ENCODE data around the gene AMIGO1.

AMIGO1 gene, protein sequence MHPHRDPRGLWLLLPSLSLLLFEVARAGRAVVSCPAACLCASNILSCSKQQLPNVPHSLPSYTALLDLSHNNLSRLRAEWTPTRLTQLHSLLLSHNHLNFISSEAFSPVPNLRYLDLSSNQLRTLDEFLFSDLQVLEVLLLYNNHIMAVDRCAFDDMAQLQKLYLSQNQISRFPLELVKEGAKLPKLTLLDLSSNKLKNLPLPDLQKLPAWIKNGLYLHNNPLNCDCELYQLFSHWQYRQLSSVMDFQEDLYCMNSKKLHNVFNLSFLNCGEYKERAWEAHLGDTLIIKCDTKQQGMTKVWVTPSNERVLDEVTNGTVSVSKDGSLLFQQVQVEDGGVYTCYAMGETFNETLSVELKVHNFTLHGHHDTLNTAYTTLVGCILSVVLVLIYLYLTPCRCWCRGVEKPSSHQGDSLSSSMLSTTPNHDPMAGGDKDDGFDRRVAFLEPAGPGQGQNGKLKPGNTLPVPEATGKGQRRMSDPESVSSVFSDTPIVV
- long read RNA-seq = 0 reads

DNA sequence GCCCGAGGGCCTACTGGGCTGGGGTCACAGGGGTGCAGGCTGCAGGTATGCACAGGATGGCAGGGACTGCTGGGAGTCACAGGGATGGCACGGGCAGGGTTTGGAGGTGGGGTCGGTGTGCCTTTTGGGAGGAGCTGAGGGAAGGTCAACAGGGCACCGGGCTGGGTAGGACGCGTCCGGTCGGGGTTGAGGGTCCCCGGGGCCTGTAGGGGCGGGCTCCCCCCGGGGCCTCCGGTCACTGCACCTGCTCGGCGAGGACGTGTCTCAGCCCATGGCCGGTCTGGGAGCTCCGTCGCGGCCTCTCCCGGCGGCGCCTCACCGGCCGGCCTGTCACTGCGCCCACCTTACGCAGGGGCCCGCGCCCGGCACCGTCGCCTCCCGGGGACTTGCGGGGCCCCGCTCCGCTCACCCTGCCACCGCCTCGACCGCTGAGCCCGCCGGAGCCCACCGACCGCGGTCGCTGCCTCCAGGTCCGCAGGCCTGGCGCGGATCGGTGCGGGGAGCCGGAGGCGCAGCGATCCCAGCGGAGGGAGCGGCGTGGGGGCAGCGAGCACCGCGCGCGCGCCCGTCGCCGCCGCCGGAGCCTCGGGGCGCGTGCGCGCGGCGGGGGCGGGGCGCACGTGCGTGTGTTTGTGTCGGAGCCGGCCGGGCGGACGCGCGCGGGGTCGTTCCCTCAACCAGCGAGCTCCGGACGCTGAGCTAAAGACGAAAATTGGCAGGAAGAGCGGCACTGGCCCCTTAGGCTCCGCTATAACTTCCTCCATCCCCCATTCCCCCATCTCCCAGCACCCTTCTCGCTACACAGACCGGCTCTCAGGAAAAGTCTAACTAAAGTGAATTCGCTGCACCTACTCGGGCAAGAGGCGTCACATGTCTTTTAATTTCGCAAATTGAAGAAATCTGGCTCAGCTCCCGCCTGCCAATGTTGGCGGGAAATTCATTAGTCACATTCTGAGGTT, at the start of gene AMIGO1:
TSS of gene AMIGO1 (minus strand) at position 552 of the 959 bp plus-strand sequence. CDS start 815 bp downstream, outside the sequence.
- TF ChIP-seq, protein P1, sequence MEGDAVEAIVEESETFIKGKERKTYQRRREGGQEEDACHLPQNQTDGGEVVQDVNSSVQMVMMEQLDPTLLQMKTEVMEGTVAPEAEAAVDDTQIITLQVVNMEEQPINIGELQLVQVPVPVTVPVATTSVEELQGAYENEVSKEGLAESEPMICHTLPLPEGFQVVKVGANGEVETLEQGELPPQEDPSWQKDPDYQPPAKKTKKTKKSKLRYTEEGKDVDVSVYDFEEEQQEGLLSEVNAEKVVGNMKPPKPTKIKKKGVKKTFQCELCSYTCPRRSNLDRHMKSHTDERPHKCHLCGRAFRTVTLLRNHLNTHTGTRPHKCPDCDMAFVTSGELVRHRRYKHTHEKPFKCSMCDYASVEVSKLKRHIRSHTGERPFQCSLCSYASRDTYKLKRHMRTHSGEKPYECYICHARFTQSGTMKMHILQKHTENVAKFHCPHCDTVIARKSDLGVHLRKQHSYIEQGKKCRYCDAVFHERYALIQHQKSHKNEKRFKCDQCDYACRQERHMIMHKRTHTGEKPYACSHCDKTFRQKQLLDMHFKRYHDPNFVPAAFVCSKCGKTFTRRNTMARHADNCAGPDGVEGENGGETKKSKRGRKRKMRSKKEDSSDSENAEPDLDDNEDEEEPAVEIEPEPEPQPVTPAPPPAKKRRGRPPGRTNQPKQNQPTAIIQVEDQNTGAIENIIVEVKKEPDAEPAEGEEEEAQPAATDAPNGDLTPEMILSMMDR (IDR thresholded peaks at IDR 0.05; ENCODE audit: insufficient read depth, low read length) = no peak
- TF ChIP-seq GABPA (IDR thresholded peaks at IDR 0.05; ENCODE audit: low read depth) (no peak), SPI1 (IDR thresholded peaks at IDR 0.05; ENCODE audit: borderline replicate concordance, low read depth) (no peak), POLR2AphosphoS5 (IDR thresholded peaks at IDR 0.05; ENCODE audit: low read depth) (no peak)
- TF ChIP-seq, protein P2, sequence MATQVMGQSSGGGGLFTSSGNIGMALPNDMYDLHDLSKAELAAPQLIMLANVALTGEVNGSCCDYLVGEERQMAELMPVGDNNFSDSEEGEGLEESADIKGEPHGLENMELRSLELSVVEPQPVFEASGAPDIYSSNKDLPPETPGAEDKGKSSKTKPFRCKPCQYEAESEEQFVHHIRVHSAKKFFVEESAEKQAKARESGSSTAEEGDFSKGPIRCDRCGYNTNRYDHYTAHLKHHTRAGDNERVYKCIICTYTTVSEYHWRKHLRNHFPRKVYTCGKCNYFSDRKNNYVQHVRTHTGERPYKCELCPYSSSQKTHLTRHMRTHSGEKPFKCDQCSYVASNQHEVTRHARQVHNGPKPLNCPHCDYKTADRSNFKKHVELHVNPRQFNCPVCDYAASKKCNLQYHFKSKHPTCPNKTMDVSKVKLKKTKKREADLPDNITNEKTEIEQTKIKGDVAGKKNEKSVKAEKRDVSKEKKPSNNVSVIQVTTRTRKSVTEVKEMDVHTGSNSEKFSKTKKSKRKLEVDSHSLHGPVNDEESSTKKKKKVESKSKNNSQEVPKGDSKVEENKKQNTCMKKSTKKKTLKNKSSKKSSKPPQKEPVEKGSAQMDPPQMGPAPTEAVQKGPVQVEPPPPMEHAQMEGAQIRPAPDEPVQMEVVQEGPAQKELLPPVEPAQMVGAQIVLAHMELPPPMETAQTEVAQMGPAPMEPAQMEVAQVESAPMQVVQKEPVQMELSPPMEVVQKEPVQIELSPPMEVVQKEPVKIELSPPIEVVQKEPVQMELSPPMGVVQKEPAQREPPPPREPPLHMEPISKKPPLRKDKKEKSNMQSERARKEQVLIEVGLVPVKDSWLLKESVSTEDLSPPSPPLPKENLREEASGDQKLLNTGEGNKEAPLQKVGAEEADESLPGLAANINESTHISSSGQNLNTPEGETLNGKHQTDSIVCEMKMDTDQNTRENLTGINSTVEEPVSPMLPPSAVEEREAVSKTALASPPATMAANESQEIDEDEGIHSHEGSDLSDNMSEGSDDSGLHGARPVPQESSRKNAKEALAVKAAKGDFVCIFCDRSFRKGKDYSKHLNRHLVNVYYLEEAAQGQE (IDR thresholded peaks at IDR 0.05; ENCODE audit: insufficient replicate concordance, low read depth) = no peak
- peak in 1 of 2 experiments; percentile 49 for DNase-seq (ENCODE audit: low read depth in 1 of 2, low spot score in 1 of 2)
- H3K27me3 ChIP-seq (ENCODE audit: insufficient read depth, poor library complexity, severe bottlenecking) = no peaks in the 10 kb centered on the region
- no peak within 1 kb of the TSS for H3K27ac ChIP-seq (replicated peaks)
- peak within 1 kb of the TSS; percentile 53 for H3K4me3 ChIP-seq (replicated peaks; ENCODE audit: insufficient read depth, low read length)

DNA sequence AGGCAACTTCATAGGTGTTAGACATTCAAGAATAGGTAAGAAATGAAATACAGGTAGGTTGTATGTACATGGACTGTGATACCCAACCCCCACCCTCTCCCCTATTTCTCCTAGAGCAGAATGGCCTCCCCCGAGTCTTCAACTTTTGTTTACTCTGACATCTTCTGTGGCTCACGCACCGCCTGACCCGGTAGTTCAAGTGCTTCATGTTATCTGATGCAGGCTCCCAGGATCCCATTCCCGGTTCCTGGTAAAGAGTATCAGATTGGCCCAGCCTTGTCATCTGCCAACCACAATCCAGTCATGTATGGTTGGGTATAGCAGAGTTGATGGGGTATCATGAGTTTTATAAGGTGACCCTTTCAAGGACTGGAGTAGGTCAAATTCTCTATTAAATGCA, 48.0 kb upstream of the AMIGO1 start:
- H3K27me3 ChIP-seq (ENCODE audit: insufficient read depth, poor library complexity, severe bottlenecking) = no peaks in the 10 kb centered on the region
- no peak overlapping the region for H3K27ac ChIP-seq (replicated peaks)
- DNase-seq (ENCODE audit: low read depth in 1 of 2, low spot score in 1 of 2) = no peak
- TF ChIP-seq GABPA (IDR thresholded peaks at IDR 0.05; ENCODE audit: low read depth) = no peak
- H3K4me3 ChIP-seq (replicated peaks; ENCODE audit: insufficient read depth, low read length) = no peak overlapping the region

DNA sequence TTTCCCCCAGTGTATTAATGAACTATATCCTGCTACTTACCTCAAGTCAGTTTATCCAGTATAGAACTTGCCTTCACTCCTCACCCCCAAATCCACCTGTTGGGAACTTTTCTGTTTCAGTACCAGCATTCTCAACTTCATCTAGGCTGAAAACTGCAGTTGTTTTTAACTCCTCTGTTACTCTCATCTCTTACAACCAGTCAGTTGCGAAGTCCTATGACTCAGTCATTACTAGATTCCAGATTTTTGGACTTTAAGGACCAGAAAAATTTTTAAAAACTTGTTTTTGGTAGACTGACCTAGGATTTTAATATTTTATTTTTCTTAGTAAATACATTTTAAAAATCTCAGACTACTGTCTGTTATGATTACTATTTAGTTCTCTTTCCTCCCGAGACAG, 47.0 kb upstream of the AMIGO1 start:
- TF ChIP-seq, protein P1 (IDR thresholded peaks at IDR 0.05; ENCODE audit: insufficient read depth, low read length) = no peak
- TF ChIP-seq GABPA (IDR thresholded peaks at IDR 0.05; ENCODE audit: low read depth) (no peak), SPI1 (IDR thresholded peaks at IDR 0.05; ENCODE audit: borderline replicate concordance, low read depth) (no peak), POLR2AphosphoS5 (IDR thresholded peaks at IDR 0.05; ENCODE audit: low read depth) (no peak)
- TF ChIP-seq, protein P2 (IDR thresholded peaks at IDR 0.05; ENCODE audit: insufficient replicate concordance, low read depth) = no peak

More for the DNA sequence above, 47.0 kb upstream of the AMIGO1 start:
- H3K27me3 ChIP-seq (ENCODE audit: insufficient read depth, poor library complexity, severe bottlenecking) = no peaks in the 10 kb centered on the region
- no peak overlapping the region for H3K27ac ChIP-seq (replicated peaks)
- H3K4me3 ChIP-seq (replicated peaks; ENCODE audit: insufficient read depth, low read length) = no peak overlapping the region
- DNase-seq (ENCODE audit: low read depth in 1 of 2, low spot score in 1 of 2) = no peak

All from HL-60 (cell line).